UCSD-AML1 (cell line): ENCODE results near the gene HINT3.
A peak's percentile ranks its signal among the peaks of the same experiment; 100 is the strongest.
"Not testable (repeated sequence)": the region's sequence is repeated elsewhere in the genome, so short reads cannot be mapped to it uniquely, and the experiment has no call there.

Experiments
- DNase-seq: peaks from one replicate; lab custom pipeline; 2025; ENCODE audit not compliant: unreplicated experiment; lab: John Stamatoyannopoulos, UW

Gene HINT3

GRCh38 chr6:125956506-125957390, at the start of gene HINT3:
Gene HINT3, plus strand, starts transcription at chr6:125956770. Its CDS starts 208 bp downstream, at chr6:125956978.
- peak; percentile 98 for DNase-seq

- DNase-seq: no peak
These were observed 46.0 kb upstream of the HINT3 start for GRCh38 chr6:125910527-125910926.

DNA sequence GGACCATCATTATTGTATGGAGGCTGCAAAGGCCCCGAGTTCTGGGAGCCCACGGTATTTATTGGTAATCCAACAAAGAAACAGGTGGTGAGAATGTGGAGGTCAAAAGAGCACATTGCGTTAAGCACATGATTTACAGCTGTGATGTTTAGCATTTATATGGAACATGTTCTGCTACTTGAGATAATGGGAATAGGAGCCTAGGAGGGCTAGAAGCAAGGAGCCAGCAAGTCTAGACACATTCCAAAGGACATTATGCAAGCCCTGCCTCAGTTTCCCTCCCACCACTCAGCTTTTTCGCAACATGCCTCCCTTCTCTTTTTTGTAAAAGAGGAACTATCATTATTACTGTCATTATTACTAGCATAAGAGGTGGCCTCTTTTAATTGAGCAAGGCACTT, 45.5 kb upstream of the HINT3 start:
- DNase-seq: not testable (repeated sequence)

- not testable (repeated sequence) for DNase-seq
These were observed 44.1 kb upstream of the HINT3 start for GRCh38 chr6:125912430-125912829.

- DNase-seq: no peak
These were observed 43.4 kb upstream of the HINT3 start for GRCh38 chr6:125913145-125913544.

- no peak for DNase-seq
These were observed 42.7 kb upstream of the HINT3 start for GRCh38 chr6:125913864-125914351.

GRCh38 chr6:125918230-125918629, 38.3 kb upstream of the HINT3 start:
- peak; percentile 12 for DNase-seq

DNA sequence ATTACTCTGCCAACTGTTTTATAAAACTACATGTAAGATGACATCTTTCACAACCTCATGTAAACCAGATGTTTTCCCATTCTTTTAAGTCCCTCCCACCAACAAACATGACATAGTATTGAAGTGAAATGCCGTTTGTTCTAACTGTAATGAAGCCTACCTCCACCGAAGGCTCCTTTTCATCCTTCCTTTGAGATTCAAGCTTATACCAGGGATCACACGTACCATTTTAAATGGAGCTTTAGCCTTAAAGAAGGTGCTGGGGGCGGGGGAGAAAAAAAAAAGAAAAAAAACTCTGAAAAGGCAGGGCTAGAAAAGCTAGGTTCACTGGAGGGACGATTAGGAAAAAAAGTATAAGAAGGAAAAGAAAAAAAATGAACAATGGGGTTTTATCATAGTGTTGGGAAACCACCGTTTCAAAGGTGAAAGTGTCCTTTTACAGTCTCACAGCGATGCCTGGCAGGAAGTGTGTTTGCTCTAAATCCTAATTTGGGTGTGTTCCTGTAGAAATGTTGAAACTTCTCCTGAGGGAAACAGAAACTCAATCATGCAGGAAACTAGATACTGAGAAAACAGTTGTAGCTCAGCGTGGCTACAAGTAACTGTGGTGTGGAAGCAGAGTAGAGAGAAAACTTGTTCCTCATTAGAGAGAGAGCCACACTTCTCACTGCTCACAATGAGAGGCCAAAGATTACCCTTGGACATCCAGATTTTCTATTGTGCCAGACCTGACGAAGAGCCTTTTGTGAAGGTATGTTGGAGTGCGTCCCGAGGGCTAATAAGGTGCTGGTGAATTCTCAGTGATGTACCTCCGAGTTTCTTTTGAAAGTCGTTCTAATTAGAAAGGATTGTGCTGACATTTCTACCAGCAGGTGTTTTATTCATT, 37.6 kb upstream of the HINT3 start:
- DNase-seq: peak; percentile 50

GRCh38 chr6:125919618-125920017, 37.0 kb upstream of the HINT3 start:
- DNase-seq: no peak

DNA sequence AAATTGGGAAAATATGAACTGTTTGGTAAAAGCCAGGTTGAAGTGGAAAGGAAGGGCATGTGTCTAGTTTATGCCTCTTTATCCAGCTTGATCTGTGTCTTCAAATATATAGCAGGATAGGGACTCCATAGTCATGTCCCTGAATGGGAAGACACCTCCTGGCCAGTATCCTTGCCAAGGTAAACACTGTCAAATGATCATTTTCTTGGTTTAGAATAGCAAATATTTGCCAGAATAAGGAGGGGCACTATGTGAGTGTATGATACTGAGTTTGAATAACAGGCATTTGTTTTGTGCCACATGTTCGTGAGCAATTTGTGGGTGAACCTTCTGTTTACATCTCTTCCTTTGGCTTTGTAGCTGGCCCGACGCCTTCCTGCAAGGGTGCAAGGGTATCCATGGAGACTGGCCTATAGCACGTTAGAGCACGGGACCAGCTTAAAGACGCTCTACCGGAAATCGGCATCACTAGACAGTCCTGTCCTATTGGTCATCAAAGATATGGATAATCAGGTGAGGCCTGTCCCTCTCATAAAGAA, 34.2 kb upstream of the HINT3 start:
- no peak for DNase-seq

GRCh38 chr6:125923366-125923877, 33.1 kb upstream of the HINT3 start:
- no peak for DNase-seq

GRCh38 chr6:125924169-125924568, 32.4 kb upstream of the HINT3 start:
- DNase-seq: no peak

- DNase-seq: peak; percentile 11
These were observed 31.7 kb upstream of the HINT3 start for GRCh38 chr6:125924697-125925358.

DNA sequence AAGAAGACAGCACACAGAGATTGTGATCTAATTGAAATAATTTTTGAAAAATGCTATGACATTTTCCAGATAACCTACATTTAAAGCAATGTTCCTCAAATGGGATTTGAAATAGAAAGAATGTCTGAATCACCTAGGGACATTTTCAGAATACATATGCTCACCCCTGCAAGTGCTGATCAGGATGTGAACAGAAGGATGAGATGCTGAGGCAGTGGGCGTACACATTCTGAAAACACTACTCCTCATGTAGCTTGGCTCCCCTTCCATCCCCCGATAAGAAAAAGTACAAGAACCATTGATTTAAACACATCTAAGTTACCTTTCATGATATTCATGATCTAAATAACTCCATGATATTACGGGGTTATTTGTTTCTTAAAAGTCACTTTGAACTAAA, 29.9 kb upstream of the HINT3 start:
- no peak for DNase-seq

- peak; percentile 32 for DNase-seq
These were observed 28.8 kb upstream of the HINT3 start for GRCh38 chr6:125927761-125928160.

DNA sequence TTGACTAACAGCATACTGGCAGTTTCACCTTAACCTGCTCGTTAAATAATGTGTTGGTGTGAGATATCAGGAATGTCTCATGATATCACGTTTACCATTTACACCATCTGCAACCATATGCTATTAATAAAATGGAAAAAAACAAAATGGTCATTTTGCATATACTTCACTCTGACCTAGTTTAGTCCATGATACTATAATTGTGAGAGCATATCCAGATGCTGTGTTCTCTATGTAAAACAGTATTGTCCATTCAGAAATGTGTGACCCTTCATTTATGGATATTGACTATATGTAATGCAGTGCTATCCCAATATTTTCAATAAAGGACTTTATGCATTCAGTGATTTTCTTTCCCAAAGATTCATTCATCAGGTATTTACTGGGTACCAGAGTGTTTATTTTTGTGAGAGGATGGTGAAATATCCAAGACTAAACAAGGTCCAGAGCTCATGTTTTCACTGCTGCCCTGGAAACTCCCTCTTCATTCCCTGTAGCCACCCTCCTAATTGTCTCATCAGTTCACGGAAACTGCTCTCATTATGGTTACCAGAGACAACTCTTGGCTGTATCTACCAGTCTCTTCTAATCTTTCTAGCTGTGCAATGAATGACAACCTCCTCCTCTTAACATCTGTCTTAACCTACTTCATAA, 25.7 kb upstream of the HINT3 start:
- no peak for DNase-seq

DNA sequence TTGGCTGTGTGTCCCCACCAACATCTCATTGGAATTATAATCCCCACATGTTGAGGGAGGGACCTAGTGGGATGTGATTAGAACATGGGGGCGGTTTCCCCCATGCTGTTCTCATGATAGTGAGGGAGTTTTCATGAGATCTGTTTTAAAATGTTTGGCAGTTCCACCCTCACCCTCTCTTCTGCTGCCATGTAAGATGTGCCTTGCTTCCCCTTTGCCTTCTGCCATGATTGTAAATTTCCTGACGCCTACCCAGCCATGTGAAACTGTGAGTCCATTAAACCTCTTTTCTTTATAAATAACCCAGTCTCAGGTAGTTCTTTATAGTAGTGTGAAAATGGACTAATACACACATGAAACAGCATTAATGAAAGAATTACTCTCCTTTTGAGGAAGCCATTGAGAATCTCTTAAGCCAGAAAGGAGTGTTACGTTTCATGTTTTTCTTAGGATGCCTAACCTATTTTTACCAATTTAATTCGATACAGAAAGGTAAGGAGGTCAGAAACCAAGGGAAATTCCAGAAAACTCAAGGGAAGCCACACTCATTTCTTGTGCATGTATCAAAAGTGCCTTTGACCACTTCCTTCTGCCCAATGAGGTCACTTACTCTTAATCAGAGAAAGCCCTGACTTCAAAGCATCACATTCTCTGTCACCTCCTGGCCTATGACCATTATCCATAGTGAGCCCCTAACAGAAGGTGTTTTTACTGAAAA, 24.7 kb upstream of the HINT3 start:
- no peak for DNase-seq

GRCh38 chr6:125932451-125932795, 24.1 kb upstream of the HINT3 start:
- no peak for DNase-seq

GRCh38 chr6:125935520-125935919, 21.1 kb upstream of the HINT3 start:
- not testable (repeated sequence) for DNase-seq

GRCh38 chr6:125939026-125939425, 17.5 kb upstream of the HINT3 start:
- no peak for DNase-seq
